ENCODE results near the gene DNAJA1.

Gene DNAJA1

GRCh38 chr9:33029231-33029786 is 4.2 kb downstream of the DNAJA1 start:
- no peak for DNase-seq

GRCh38 chr9:33030285-33030684 is 5.2 kb downstream of the DNAJA1 start:
- DNase-seq, result no peak

GRCh38 chr9:33032292-33032691 is 7.2 kb downstream of the DNAJA1 start:
- DNase-seq, result no peak

- DNase-seq, result no peak
Measured at GRCh38 chr9:33032865-33033264, 7.8 kb downstream of the DNAJA1 start.

GRCh38 chr9:33040792-33041431 is 15.8 kb downstream of the DNAJA1 start:
- DNase-seq, result no peak

- no peak for DNase-seq
Measured at GRCh38 chr9:33041432-33042188, 16.5 kb downstream of the DNAJA1 start.

- DNase-seq, result no peak
Measured at GRCh38 chr9:33042473-33042872, 17.4 kb downstream of the DNAJA1 start.

GRCh38 chr9:33043671-33044070 is 18.6 kb downstream of the DNAJA1 start:
- no peak for DNase-seq

- DNase-seq, result peak; percentile 36 to 64 (median 44)
Measured at GRCh38 chr9:33044162-33044673, 19.1 kb downstream of the DNAJA1 start.

GRCh38 chr9:33044677-33045282 is 19.7 kb downstream of the DNAJA1 start:
- DNase-seq, result no peak

- DNase-seq, result no peak
Measured at GRCh38 chr9:33046061-33046460, 21.0 kb downstream of the DNAJA1 start.

GRCh38 chr9:33048054-33048465 is 23.0 kb downstream of the DNAJA1 start:
- DNase-seq, result no peak

GRCh38 chr9:33049680-33050361 is 24.7 kb downstream of the DNAJA1 start:
- no peak for DNase-seq

GRCh38 chr9:33051144-33051543 is 26.1 kb downstream of the DNAJA1 start:
- no peak for DNase-seq

- DNase-seq, result no peak
Measured at GRCh38 chr9:33065157-33066076, 40.3 kb downstream of the DNAJA1 start.

- DNase-seq, result no peak
Measured at GRCh38 chr9:33068991-33069390, 43.9 kb downstream of the DNAJA1 start.

- peak; percentile 86 to 96 (median 94) for DNase-seq
Measured at GRCh38 chr9:33076046-33077004, 51.3 kb downstream of the DNAJA1 start, which contains the start of gene SMU1. Gene SMU1, minus strand, starts transcription at chr9:33076674. Its CDS starts 66 bp downstream, at chr9:33076608.

- DNase-seq, result peak in 1 of 6 experiments; percentile 32
Measured at GRCh38 chr9:33080534-33080933, 55.5 kb downstream of the DNAJA1 start.

GRCh38 chr9:33081128-33081851 is 56.2 kb downstream of the DNAJA1 start:
- DNase-seq, result peak; percentile 30 to 86 (median 72)

GRCh38 chr9:33082128-33082527 is 57.1 kb downstream of the DNAJA1 start:
- DNase-seq, result peak in 5 of 6 experiments; percentile 4 to 36 (median 7)
